ENCODE data around the gene AMPD2. TPM values are rescaled to one million over a fixed set of nuclear protein-coding genes. Genes with fewer than 3 reads are reported as not detected.

AMPD2 gene
- total RNA-seq, 4 donors from 2014 or later: 48.3 to 158 (median 110) TPM

DNA sequence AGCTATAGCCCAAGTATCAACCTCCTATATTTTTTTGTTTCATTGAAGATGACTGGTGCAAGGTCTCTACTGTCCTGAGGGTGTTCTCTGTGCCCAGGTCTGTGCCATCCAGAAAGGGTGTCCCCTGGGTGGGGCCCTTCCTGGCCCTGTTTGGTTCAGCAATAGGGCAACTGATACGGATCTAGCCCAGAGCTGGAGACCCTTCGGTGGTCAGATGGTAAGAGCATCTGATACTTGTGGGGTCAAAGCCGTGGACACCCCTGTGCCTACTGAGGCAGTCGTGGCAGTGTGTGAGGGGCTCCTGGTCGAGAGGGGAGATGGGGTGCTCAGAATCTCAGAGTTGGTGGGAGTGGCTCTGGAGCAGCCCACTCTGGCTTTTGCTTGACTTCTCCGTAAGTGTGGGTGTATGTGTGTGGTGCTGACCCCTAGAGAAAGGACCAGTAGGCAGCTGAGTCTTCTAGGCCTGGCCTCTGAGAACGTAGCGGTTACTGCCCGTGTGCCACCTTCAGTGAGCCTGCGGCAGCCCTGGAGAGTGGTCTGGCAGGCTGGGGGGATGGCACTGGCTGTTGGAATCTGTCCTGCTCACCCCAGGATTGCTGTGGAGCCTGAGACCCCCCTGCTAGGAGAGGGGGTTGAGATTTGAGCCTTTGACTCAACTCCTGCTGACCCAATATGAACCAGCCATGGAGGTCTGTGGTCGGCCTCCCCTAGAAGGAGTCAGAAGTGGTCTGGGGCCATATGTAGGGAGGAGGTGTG is 2.7 kb downstream of the AMPD2 start:
- peaks cover 0 to 62% (median 17%) of the 10 kb centered on the region in 4 donors for H3K4me1 ChIP-seq
- H3K27ac ChIP-seq: no peak overlapping the region
- no peak for DNase-seq
- TF ChIP-seq POLR2A (IDR thresholded peaks at IDR 0.05): no peak
- TF ChIP-seq, protein P1, sequence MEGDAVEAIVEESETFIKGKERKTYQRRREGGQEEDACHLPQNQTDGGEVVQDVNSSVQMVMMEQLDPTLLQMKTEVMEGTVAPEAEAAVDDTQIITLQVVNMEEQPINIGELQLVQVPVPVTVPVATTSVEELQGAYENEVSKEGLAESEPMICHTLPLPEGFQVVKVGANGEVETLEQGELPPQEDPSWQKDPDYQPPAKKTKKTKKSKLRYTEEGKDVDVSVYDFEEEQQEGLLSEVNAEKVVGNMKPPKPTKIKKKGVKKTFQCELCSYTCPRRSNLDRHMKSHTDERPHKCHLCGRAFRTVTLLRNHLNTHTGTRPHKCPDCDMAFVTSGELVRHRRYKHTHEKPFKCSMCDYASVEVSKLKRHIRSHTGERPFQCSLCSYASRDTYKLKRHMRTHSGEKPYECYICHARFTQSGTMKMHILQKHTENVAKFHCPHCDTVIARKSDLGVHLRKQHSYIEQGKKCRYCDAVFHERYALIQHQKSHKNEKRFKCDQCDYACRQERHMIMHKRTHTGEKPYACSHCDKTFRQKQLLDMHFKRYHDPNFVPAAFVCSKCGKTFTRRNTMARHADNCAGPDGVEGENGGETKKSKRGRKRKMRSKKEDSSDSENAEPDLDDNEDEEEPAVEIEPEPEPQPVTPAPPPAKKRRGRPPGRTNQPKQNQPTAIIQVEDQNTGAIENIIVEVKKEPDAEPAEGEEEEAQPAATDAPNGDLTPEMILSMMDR (IDR thresholded peaks at IDR 0.05): no peak
- no peaks in the 10 kb centered on the region for H3K27me3 ChIP-seq
- H3K4me3 ChIP-seq: peak overlapping the region in 1 of 4 donors; percentile 74
- peaks cover 0 to 14% (median 0%) of the 10 kb centered on the region in 3 donors for H3K36me3 ChIP-seq
- no peaks in the 10 kb centered on the region for H3K9me3 ChIP-seq

- no peak overlapping the region for H3K27ac ChIP-seq
- no peak for DNase-seq
- H3K4me3 ChIP-seq: no peak overlapping the region
- H3K9me3 ChIP-seq: no peaks in the 10 kb centered on the region
- no peak for TF ChIP-seq POLR2A (IDR thresholded peaks at IDR 0.05)
- TF ChIP-seq, protein P1 (IDR thresholded peaks at IDR 0.05): no peak
- peaks cover 0 to 57% (median 17%) of the 10 kb centered on the region in 4 donors for H3K4me1 ChIP-seq
- H3K36me3 ChIP-seq: peaks cover 0 to 20% (median 0%) of the 10 kb centered on the region in 3 donors
- no peaks in the 10 kb centered on the region for H3K27me3 ChIP-seq
Measured at GRCh38 chr1:109622895-109623294, 3.3 kb downstream of the AMPD2 start.

DNA sequence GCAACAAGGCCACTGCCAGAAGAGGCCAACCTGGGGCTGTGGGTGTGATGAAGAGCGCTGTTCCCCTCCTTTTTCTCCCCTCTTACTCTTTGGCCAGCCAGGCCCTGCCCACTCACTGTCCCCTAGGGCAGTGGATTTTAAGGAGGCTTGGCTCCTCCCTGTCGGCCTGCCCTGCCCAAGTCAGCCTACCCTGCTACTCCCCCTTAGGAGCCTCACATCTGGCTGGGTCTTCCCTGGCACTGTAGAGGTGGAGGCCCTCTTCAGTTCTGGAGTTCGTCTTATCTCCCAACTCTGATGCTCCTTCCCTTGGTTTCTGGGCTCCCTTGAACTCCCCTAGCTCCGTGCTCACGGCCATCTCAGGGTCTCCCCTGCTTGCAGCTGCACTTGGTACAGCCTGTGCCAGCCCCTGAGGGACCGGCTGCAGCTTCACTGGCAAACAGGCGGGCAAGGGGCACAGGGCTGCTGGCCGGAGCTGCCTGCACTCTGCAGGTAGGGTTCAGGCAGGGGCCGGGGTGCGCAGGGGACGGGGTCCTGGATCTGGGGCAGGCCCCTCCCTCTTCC is 4.0 kb downstream of the AMPD2 start:
- Histone ChIP-seq H3K4me1 (peaks cover 0 to 53% (median 17%) of the 10 kb centered on the region in 4 donors), H3K27ac (peak overlapping the region in 1 of 4 donors; percentile 63), H3K27me3 (no peaks in the 10 kb centered on the region), H3K9me3 (no peaks in the 10 kb centered on the region), H3K4me3 (no peak overlapping the region), H3K36me3 (peaks cover 0 to 28% (median 0%) of the 10 kb centered on the region in 3 donors)
- no peak for DNase-seq
- TF ChIP-seq POLR2A (IDR thresholded peaks at IDR 0.05): no peak

DNA sequence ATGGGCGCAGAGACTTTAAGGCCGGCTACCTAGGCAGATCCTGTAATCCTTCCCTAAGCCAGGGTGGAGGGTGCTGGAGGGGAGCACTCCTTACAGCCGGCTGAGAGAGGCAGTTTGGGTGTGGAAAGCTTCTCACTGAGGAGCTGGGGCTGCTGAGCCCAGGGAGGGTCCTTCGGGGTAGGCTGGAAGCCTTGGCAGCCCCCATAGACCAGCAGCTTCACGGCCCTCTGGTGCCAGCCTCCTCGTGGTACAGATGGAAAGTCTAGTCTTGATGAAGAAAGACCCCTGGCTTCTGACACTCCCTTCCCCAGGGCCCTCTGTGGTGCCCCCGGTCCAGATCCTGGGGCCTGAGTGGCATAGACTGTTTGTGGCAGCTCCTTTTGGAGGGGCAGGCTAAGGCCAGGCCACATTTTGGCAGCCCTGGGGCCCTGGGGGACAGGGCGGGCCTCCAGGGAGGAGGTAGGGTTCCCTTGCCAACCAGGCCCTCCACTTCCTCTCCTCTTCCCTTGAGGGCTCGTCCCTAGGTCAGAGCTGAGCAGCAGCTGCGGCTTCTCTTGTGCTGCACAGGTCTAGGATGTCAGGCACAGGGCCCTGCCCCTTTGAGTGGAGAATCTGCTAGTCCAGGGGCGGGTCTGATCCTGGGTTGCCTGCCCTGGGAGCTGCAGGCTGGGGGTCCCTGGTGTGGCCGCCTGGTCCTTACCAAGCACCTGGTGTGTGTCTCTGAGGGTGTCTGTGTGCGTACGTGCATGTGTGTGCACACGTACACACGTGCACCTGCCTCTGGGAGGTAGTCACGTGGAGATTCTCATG is 4.8 kb downstream of the AMPD2 start:
- Histone ChIP-seq H3K36me3 (peaks cover 0 to 35% (median 0%) of the 10 kb centered on the region in 3 donors), H3K27me3 (no peaks in the 10 kb centered on the region), H3K4me3 (no peak overlapping the region), H3K9me3 (no peaks in the 10 kb centered on the region), H3K4me1 (peaks cover 0 to 46% (median 15%) of the 10 kb centered on the region in 4 donors), H3K27ac (peak overlapping the region in 1 of 4 donors; percentile 63)
- peak in 1 of 3 donors; percentile 35 for DNase-seq
- TF ChIP-seq, protein P1 (IDR thresholded peaks at IDR 0.05): no peak
- TF ChIP-seq POLR2A (IDR thresholded peaks at IDR 0.05): no peak

GRCh38 chr1:109625176-109625575 is 5.5 kb downstream of the AMPD2 start:
- H3K27me3 ChIP-seq: no peaks in the 10 kb centered on the region
- H3K9me3 ChIP-seq: no peaks in the 10 kb centered on the region
- peaks cover 0 to 41% (median 0%) of the 10 kb centered on the region in 3 donors for H3K36me3 ChIP-seq
- H3K27ac ChIP-seq: no peak overlapping the region
- peaks cover 0 to 42% (median 15%) of the 10 kb centered on the region in 4 donors for H3K4me1 ChIP-seq
- no peak for DNase-seq
- no peak for TF ChIP-seq POLR2A (IDR thresholded peaks at IDR 0.05)
- TF ChIP-seq, protein P1 (IDR thresholded peaks at IDR 0.05): no peak
- no peak overlapping the region for H3K4me3 ChIP-seq
